GM12874 (cell line): Measurements from ENCODE around the gene ERMAP.

ENCODE experiments used
- CTCF ChIP-seq: IDR thresholded peaks from 2 replicates; pipeline ENCODE4 v1.5.1; 2011; ENCODE audit warnings: low read depth, mild to moderate bottlenecking, control low read depth, low read length, moderate library complexity; ENCODE audit not compliant: insufficient read depth

ERMAP gene

GRCh38 chr1:42816585-42817439, at the start of gene ERMAP, which contains the start of gene SVBP:
ERMAP (plus strand) TSS chr1:42817122; CDS start chr1:42830449, 13,327 bp downstream.
SVBP (minus strand) TSS chr1:42817397; CDS start chr1:42816544, 853 bp downstream.
- TF ChIP-seq CTCF: no peak

- no peak for TF ChIP-seq CTCF
These were observed 49.4 kb upstream of the ERMAP start for GRCh38 chr1:42767510-42768000.

GRCh38 chr1:42768172-42768571, 48.8 kb upstream of the ERMAP start:
- TF ChIP-seq CTCF: no peak

- no peak for TF ChIP-seq CTCF
These were observed 47.1 kb upstream of the ERMAP start for GRCh38 chr1:42769811-42770210.

GRCh38 chr1:42773420-42773819, 43.5 kb upstream of the ERMAP start:
- TF ChIP-seq CTCF: no peak

- TF ChIP-seq CTCF: no peak
These were observed 41.9 kb upstream of the ERMAP start for GRCh38 chr1:42774928-42775526.

GRCh38 chr1:42776502-42776901, 40.4 kb upstream of the ERMAP start:
- no peak for TF ChIP-seq CTCF
